HUDEP-2 (cell line): ENCODE data around the gene ZDHHC24.

Source experiments
- DNase-seq, 76 experiments: peaks; one replicate each; lab custom pipeline; 2025; ENCODE audit not compliant: unreplicated experiment in 76 of 76; lab: John Stamatoyannopoulos, UW

Gene ZDHHC24

GRCh38 chr11:66567787-66568123, 21.9 kb upstream of the ZDHHC24 start:
- DNase-seq, result no peak

GRCh38 chr11:66566221-66566620, 20.4 kb upstream of the ZDHHC24 start:
- DNase-seq, result no peak

GRCh38 chr11:66564984-66565383, 19.1 kb upstream of the ZDHHC24 start:
- no peak for DNase-seq

- no peak for DNase-seq
Observed at GRCh38 chr11:66564538-66564937, 18.7 kb upstream of the ZDHHC24 start.

GRCh38 chr11:66563832-66564231, 18.0 kb upstream of the ZDHHC24 start:
- no peak for DNase-seq

GRCh38 chr11:66562907-66563583, 17.2 kb upstream of the ZDHHC24 start:
- DNase-seq, result no peak

DNA sequence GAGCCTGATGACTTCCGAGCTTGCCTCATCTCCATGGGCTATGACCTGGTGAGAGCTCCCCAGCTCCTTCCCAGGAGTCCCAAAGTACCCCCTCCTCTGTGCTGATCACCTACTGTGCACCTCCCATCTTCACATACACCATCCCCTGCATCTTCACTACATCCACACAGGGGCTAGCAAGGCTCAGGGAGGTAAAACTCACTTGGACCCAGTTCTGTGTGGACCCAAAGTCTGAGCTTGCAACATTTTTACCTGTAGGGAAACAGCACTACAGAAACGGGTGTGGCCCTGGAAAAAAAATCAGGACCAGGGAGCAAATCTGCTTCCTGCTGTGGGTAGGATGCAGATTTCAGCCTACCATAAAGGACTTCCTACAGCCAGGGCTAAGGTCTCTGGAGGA, 16.4 kb upstream of the ZDHHC24 start:
- no peak for DNase-seq

- no peak for DNase-seq
Observed at GRCh38 chr11:66561975-66562248, 16.1 kb upstream of the ZDHHC24 start.

DNA sequence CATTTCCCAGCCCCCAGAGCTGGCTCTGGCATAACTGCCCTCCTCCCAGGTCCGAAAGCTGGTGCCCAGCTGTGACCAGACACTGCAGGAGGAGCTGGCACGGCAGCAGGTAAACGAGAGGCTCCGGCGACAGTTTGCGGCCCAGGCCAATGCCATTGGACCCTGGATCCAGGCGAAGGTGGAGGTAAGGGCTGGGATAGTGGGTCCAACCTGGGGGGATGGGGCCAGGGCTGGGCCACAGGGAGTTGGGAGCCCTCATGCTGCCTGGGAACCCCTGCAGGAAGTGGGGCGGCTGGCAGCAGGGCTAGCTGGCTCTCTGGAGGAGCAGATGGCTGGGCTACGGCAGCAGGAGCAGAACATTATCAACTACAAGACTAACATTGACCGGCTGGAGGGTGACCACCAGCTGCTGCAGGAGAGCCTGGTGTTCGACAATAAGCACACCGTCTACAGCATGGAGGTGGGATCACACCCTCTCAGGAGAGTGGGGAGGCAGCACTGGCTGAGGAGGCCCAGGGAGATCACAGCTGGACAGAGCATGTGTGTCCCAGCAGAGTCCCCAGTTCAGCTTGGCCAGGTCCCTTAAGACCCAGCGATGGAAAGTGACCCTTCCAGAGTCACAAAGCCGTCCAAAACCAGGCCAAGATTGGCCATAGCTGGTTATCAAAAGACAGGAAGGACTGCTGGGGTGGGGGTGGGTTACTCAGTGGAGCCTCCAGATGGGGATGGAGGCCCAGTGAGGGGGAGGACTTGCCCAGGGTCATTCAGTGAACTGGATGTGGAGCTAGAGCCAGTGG, 15.5 kb upstream of the ZDHHC24 start:
- DNase-seq, result no peak

DNA sequence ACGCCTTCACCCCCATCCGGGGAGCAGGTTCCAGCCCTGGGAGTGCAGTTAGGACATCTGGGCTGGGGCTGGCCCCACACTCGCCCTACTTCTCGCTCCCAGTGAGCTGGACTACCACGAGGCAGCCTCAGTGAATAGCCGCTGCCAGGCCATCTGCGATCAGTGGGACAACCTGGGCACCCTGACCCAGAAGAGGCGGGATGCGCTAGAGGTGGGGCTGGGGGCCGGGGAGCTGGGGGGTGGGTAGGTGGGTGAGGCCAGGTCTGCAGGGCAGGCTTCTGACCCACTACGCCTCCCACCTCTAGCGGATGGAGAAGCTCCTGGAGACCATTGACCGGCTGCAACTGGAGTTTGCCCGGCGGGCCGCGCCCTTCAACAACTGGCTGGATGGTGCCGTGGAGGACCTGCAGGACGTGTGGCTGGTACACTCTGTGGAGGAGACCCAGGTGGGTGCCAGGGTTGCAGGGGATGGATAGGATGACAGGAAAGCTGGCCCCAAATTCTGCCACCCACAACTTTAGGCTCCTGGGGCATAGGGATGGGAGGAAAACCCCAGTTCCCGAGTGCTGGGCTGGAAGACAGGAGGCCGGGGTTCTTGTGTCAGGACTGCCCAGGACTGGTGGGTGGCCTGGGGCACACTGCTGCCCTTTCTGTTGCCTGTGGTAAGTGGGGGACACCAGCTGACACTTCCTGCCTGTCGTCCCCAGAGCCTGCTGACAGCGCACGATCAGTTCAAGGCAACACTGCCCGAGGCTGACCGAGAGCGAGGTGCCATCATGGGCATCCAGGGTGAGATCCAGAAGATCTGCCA, 14.2 kb upstream of the ZDHHC24 start:
- no peak for DNase-seq

- DNase-seq, result peak in 44 of 76 experiments; percentile 3 to 62 (median 32)
Observed at GRCh38 chr11:66559142-66559865, 13.5 kb upstream of the ZDHHC24 start.

GRCh38 chr11:66557733-66558326, 12.0 kb upstream of the ZDHHC24 start:
- DNase-seq, result no peak

DNA sequence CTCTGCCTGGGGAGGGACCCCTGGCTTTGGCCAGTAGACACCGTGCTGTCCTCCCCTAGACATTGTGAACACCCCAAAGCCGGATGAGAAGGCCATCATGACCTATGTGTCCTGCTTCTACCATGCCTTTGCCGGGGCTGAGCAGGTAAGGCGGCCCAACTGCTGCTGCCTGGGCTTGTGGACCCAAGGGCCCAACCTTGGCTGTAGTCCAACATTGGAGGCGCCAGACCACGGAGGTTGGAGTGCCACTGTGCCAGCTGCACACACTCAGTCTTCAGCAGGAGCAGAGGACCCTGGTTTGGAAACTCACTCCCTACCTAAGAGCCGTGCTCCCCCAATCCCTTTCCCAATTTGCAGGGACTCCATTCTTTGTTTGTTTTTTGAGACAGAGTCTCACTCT, 10.2 kb upstream of the ZDHHC24 start:
- no peak for DNase-seq

- no peak for DNase-seq
Observed at GRCh38 chr11:66555416-66555815, 9.6 kb upstream of the ZDHHC24 start.

GRCh38 chr11:66554602-66555001, 8.8 kb upstream of the ZDHHC24 start:
- no peak for DNase-seq

DNA sequence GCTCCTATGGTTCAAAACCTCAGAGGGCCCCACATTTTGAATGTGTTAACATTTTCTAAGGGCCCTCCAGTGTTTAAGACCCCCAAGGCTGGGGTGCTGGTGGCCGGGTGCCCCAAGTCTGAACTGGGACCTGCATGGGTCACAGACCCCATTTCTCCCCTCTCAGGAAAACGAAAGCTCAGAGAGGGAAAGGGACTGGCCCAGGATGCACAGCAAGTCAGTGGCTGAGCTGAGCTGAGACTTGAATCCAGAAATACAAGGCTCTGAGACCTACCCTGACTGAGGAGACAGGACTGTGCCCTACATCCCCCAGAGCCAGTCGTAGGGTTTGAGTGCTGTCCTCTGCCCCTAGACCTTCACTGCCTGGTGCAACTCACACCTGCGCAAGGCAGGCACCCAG, 5.0 kb upstream of the ZDHHC24 start:
- no peak for DNase-seq

GRCh38 chr11:66549696-66550095, 3.8 kb upstream of the ZDHHC24 start:
- DNase-seq, result no peak

DNA sequence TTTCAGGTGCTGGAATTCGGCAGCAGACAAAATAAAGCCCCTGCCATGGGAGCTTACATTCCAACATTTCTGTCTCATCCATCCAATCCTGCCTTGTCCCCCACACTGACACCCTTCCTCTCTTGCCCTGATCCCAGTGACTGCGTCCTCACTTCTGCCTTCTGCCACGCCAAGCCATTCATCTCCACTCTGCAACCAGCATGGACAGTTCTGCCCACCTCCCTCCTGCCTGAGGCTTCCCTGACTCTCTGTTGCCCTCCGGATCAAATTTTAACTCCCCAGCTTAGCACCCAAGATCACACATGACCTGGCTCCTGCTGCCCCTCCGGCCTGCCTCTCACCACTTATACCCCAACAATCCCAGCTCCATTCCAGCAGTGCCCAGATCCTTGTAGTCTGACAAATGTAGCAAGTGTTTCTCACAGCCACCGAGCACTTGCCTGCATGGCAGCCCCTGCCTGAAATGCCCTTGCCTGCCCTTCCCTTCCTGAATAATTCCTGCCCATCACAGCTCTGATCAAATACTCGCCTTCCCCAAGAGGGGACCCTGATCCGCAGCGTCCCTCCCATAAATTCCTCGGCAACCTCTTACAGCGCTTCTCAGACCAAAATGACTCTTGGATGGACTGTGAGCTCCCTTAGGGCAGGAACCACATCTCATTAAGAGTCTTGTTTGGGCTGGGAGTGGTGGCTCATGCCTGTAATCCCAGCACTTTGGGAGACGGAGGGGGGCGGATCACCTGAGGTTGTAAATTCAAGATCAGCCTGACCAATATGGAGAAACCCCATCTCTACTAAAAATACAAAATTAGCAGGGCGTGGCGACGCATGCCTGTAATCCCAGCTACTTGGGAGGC, 3.2 kb upstream of the ZDHHC24 start:
- no peak for DNase-seq

GRCh38 chr11:66548041-66548440, 2.2 kb upstream of the ZDHHC24 start:
- no peak for DNase-seq

DNA sequence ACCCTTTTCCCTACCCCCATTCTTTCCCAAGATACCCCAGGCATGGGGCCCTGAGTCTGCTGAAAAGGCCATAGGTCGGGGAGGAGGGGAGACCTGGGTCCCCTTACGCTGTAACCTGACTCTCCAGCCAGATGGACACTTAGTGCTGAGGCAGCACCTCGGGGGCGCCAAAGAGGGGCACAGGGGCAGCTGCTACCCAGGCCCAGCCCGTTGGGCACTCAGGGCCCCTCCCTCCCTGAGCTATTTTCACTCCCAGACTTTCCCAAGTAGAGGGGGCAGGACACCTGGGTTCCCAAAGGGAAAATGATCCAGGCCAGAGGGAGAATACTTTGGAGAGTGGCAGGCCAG, 1.8 kb upstream of the ZDHHC24 start:
- no peak for DNase-seq
